Osteoblast (primary cell): Measurements from ENCODE around the gene HSPBAP1. TPM values are rescaled to one million over a fixed set of nuclear protein-coding genes. Genes with fewer than 3 reads are reported as not detected.

ENCODE experiments used
- DNase-seq: peaks from one replicate; pipeline ENCODE4 v3.0.0; 2011; ENCODE audit warnings: low spot score, mixed read lengths; ENCODE audit not compliant: insufficient read length; ENCODE audit errors: missing footprints
- H2AFZ ChIP-seq: 2 replicates; pipeline ENCODE4 v1.6.0; 2011; ENCODE audit warnings: mild to moderate bottlenecking, low read length
- H3K27ac ChIP-seq: 2 replicates; pipeline ENCODE4 v1.5.1; 2011; ENCODE audit warnings: mild to moderate bottlenecking, low read depth, low read length, moderate library complexity
- H3K27me3 ChIP-seq: 2 replicates; pipeline ENCODE4 v1.6.0; 2012; ENCODE audit warnings: mild to moderate bottlenecking, control low read depth, inconsistent platforms, low read length, moderate library complexity; ENCODE audit not compliant: insufficient read depth
- H3K36me3 ChIP-seq: 2 replicates; pipeline ENCODE4 v1.5.1; 2011; ENCODE audit warnings: mild to moderate bottlenecking, low read length, control low read depth, moderate library complexity; ENCODE audit not compliant: insufficient read depth
- H3K4me1 ChIP-seq: 2 replicates; pipeline ENCODE4 v1.5.1; 2011; ENCODE audit warnings: mild to moderate bottlenecking, low read length, control low read depth, moderate library complexity; ENCODE audit not compliant: insufficient read depth
- H3K4me2 ChIP-seq: 2 replicates; pipeline ENCODE4 v1.6.0; 2011; ENCODE audit warnings: mild to moderate bottlenecking, low read length; ENCODE audit not compliant: insufficient read depth
- H3K4me3 ChIP-seq: fragments of 200-600 bp; sonication (generic); 3 replicates; pipeline ENCODE4 v1.5.1; 2012; ENCODE audit warnings: mild to moderate bottlenecking, low read length, inconsistent platforms; ENCODE audit not compliant: insufficient read depth
- H3K79me2 ChIP-seq: 2 replicates; pipeline ENCODE4 v1.6.0; 2012; ENCODE audit warnings: mild to moderate bottlenecking, low read length, control low read depth, inconsistent platforms; ENCODE audit not compliant: insufficient read depth
- H3K9me3 ChIP-seq: 2 replicates; pipeline ENCODE4 v1.5.1; 2011; ENCODE audit warnings: low read depth, low read length, control low read depth
- H4K20me1 ChIP-seq: 2 replicates; pipeline ENCODE4 v1.6.0; 2012; ENCODE audit warnings: mild to moderate bottlenecking, low read length, control low read depth; ENCODE audit not compliant: insufficient read depth
- total RNA-seq: library from RNA; depleted of rRNA; stranded (reverse); fragments of >200 nt; gene quantifications from 2 replicates; pipeline ENCODE4 v1.2.3, GENCODE V29; 2012
- TF ChIP-seq, protein P1 (sequence below): IDR thresholded peaks from 2 replicates; pipeline ENCODE4 v1.5.1; 2011; ENCODE audit warnings: mild to moderate bottlenecking, low read depth, low read length, moderate library complexity; ENCODE audit errors: extremely low read depth

The HSPBAP1 gene
- total RNA-seq, 1 donor, result 13.8 TPM

DNA sequence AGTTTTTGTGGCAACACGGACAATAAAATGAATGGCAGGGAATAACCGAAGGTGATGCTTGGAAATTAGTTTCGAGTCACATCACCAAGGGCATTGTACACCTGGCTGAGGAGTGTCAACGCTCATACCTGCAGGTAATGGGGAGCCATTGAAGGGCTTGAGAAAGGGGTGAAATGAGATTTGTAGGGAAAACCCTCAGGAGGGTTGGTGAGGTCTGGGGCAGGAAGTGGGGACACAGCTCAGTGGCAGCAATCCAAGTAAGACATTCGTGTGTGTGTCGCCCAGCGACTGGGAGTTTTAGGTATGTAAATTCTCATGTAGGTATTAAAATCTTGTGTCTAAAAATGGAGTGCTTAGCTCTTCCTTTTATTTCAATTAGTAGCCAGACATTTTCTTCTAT is 98.7 kb downstream of the HSPBAP1 start:
- Histone ChIP-seq H3K79me2 (no peaks in the 10 kb centered on the region), H3K4me1 (peaks cover 6% of the 10 kb centered on the region), H3K4me2 (no peak overlapping the region), H3K9me3 (no peaks in the 10 kb centered on the region), H3K27ac (no peak overlapping the region), H3K27me3 (no peaks in the 10 kb centered on the region), H3K36me3 (peaks cover 26% of the 10 kb centered on the region), H3K4me3 (no peak overlapping the region), H2AFZ (no peak overlapping the region), H4K20me1 (no peaks in the 10 kb centered on the region)
- TF ChIP-seq, protein P1, sequence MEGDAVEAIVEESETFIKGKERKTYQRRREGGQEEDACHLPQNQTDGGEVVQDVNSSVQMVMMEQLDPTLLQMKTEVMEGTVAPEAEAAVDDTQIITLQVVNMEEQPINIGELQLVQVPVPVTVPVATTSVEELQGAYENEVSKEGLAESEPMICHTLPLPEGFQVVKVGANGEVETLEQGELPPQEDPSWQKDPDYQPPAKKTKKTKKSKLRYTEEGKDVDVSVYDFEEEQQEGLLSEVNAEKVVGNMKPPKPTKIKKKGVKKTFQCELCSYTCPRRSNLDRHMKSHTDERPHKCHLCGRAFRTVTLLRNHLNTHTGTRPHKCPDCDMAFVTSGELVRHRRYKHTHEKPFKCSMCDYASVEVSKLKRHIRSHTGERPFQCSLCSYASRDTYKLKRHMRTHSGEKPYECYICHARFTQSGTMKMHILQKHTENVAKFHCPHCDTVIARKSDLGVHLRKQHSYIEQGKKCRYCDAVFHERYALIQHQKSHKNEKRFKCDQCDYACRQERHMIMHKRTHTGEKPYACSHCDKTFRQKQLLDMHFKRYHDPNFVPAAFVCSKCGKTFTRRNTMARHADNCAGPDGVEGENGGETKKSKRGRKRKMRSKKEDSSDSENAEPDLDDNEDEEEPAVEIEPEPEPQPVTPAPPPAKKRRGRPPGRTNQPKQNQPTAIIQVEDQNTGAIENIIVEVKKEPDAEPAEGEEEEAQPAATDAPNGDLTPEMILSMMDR, result no peak
- no peak for DNase-seq

DNA sequence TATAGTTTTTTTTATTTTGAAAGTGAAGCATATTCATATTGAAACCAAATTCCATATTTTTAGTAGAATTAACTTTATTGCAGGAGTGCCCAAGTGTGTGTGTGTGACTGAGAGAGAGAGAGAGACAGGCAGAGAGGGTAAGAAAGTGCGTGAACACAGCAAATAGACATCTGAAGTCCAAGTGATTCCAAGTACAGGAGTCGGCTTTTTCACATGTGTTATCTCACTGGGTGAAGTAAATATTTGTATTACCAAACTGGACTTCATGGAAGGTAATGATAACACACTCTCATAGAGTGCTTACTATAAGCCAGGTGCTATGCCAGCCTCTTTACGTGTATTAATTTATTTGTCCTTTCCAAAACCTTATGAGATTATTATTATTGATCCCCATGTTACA is 101.0 kb downstream of the HSPBAP1 start:
- Histone ChIP-seq H3K36me3 (peaks cover 30% of the 10 kb centered on the region), H4K20me1 (no peaks in the 10 kb centered on the region), H3K4me2 (no peak overlapping the region), H3K9me3 (no peaks in the 10 kb centered on the region), H3K79me2 (no peaks in the 10 kb centered on the region), H3K4me3 (no peak overlapping the region), H3K4me1 (peaks cover 6% of the 10 kb centered on the region), H3K27ac (no peak overlapping the region), H2AFZ (no peak overlapping the region), H3K27me3 (no peaks in the 10 kb centered on the region)
- TF ChIP-seq, protein P1, result no peak
- DNase-seq, result no peak

DNA sequence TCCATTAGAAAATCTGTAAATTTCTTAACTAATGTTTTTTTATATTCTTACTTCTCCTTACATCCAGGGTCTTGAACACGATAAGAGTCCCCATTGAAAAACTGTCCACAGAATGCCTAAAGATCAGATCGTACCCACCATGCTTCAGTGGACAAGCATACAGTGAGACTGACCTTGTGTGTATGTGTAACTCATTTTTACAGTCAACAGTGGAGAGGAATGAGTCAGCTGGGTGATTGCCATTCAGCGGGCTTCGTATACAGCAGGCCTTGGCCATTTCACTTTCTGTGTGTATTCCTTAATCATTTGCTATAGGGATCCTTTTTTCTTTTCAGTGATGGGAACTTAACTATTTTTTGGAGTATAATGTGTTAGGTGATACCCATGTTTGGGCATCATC is 102.4 kb downstream of the HSPBAP1 start:
- H3K4me1 ChIP-seq, result peaks cover 6% of the 10 kb centered on the region
- no peak overlapping the region for H2AFZ ChIP-seq
- H3K36me3 ChIP-seq, result peaks cover 38% of the 10 kb centered on the region
- H3K27ac ChIP-seq, result peak overlapping the region; percentile 3
- H3K4me2 ChIP-seq, result peak overlapping the region; percentile 5
- H3K79me2 ChIP-seq, result no peaks in the 10 kb centered on the region
- H3K27me3 ChIP-seq, result no peaks in the 10 kb centered on the region
- DNase-seq, result peak; percentile 79
- no peaks in the 10 kb centered on the region for H3K9me3 ChIP-seq
- TF ChIP-seq, protein P1, result no peak
- no peak overlapping the region for H3K4me3 ChIP-seq
- H4K20me1 ChIP-seq, result no peaks in the 10 kb centered on the region

DNA sequence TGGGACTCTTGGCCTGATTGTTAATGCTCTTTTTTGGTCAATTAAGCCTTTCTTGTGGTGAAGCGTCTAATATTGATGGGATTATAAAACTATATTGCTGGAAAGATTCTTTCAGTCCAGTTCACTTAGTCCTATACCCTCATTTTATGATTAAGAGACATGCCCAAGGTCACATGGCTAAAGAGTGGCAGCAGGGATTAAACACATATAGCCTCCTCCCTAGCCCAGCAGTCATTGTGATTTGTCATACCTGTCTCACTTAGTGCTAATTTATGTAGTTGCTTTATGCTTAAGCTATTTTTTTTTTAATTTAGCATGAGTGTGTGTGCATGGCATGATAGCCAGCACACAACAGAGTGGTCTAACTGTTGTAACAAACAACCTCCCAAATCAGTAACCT is 103.5 kb downstream of the HSPBAP1 start:
- Histone ChIP-seq H3K9me3 (no peaks in the 10 kb centered on the region), H3K27me3 (no peaks in the 10 kb centered on the region), H3K4me2 (no peak overlapping the region), H3K79me2 (no peaks in the 10 kb centered on the region), H4K20me1 (no peaks in the 10 kb centered on the region), H2AFZ (no peak overlapping the region), H3K27ac (no peak overlapping the region), H3K4me1 (peaks cover 6% of the 10 kb centered on the region), H3K36me3 (peaks cover 29% of the 10 kb centered on the region), H3K4me3 (no peak overlapping the region)
- no peak for DNase-seq
- TF ChIP-seq, protein P1, result no peak

Other genes with a start within 250 kb of the HSPBAP1 start
- gene PARP9, start 229.5 kb downstream of the HSPBAP1 start, total RNA-seq, result 29.2 and 33.3 TPM in 2 replicates
- 30.6 and 33.7 TPM in 2 replicates for gene DTX3L, start 229.5 kb downstream of the HSPBAP1 start, total RNA-seq
- 3.2 and 3.6 TPM in 2 replicates for gene PARP15, start 216.2 kb downstream of the HSPBAP1 start, total RNA-seq
- 67.2 and 84.3 TPM in 2 replicates for gene PARP14, start 113.0 kb downstream of the HSPBAP1 start, total RNA-seq
- 41.8 and 43.4 TPM in 2 replicates for gene SLC49A4, start 1.2 kb upstream of the HSPBAP1 start, total RNA-seq
- gene SEMA5B, start 233.9 kb upstream of the HSPBAP1 start, total RNA-seq, result not detected in 2 replicates